Activated CD8-positive, alpha-beta T cell treated with anti-CD3 and anti-CD28 coated beads for 36 hours (primary cell): ENCODE results near the gene ASTN2. TPM values are rescaled to one million over a fixed set of nuclear protein-coding genes. Genes with fewer than 3 reads are reported as not detected.

ENCODE experiments used
- ATAC-seq: fragments of 200-7000 bp; cut with Tn5 transposase; one replicate; pipeline ENCODE4 v1.10.0; 2021; ENCODE audit warnings: mild to moderate bottlenecking, moderate library complexity
- CTCF ChIA-PET: fragments of 350-600 bp; sonication (Branson Sonifier 250); formaldehyde crosslinking; loops from one replicate; lab custom pipeline; 2021; ENCODE audit warnings: antibody characterized with exemption; lab: Charles Lee
- POLR2A ChIA-PET: fragments of 350-600 bp; sonication (Branson Sonifier 250); formaldehyde crosslinking; loops from one replicate; lab custom pipeline; 2021; ENCODE audit warnings: antibody characterized with exemption; lab: Charles Lee
- DNase-seq: peaks from one replicate; pipeline ENCODE4 v3.0.0-alpha.2; 2020
- H3K27ac Mint-ChIP-seq: one replicate; pipeline ENCODE4 v1.8.0; 2021; ENCODE audit warnings: mild to moderate bottlenecking, mixed read lengths
- H3K27me3 Mint-ChIP-seq: one replicate; pipeline ENCODE4 v1.8.0; 2021; ENCODE audit warnings: mixed read lengths
- H3K36me3 Mint-ChIP-seq: one replicate; pipeline ENCODE4 v1.8.0; 2021; ENCODE audit warnings: low read depth, mixed read lengths
- H3K4me1 Mint-ChIP-seq: one replicate; pipeline ENCODE4 v1.8.0; 2021; ENCODE audit warnings: low read depth, mixed read lengths
- H3K4me3 Mint-ChIP-seq: one replicate; pipeline ENCODE4 v1.8.0; 2021; ENCODE audit warnings: mild to moderate bottlenecking, moderate library complexity, mixed read lengths
- H3K9me3 Mint-ChIP-seq: one replicate; pipeline ENCODE4 v1.8.0; 2021; ENCODE audit warnings: mixed read lengths
- intact Hi-C: fragments of 100-400 bp; cut with micrococcal nuclease; formaldehyde crosslinking; loops from one replicate; pipeline ENCODE4 v1.10.0; 2022
- total RNA-seq, 2 experiments: library from RNA; stranded (reverse); gene quantifications; one replicate each; pipeline ENCODE4 v1.2.3, GENCODE V29; 2021
- TF ChIP-seq, protein P1 (sequence below): fragments of 200-600 bp; IDR thresholded peaks from one replicate; pipeline ENCODE4 v1.8.0; 2022; ENCODE audit warnings: antibody characterized with exemption, mild to moderate bottlenecking

ASTN2 gene
- total RNA-seq, 2 experiments from 2014 or later, result 5.2 to 5.7 TPM

DNA sequence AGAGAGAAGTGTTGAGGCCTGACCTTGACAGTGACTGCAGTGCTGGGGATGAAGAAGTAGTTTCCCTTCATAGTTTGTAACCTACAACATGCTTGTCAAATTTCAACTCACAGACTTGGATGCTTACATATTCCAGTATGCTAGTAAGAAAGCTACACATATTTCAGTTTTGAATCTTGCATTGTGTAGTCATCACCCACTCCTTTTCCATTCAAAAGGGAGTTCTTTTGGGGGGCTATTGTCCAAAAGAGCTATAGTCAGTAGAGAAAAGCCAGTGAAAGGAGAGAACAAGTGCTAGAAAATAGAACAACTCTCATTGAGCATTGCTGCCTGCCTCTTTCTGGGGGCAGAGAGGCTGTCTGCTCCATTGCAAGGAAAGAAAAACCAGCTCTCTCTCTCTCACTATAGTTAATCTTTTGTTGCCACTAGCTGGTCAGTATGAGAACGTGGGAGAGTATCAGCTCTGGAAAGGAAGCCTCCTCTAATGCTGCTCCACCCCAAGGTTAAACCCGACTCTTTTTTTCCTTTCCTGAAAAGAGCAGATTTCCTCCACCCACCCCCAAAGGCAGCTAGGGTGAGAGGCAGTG, 7.3 kb downstream of the ASTN2 start:
- DNase-seq, result no peak
- ChIA-PET POLR2A (no interaction called here), CTCF (no interaction called here)
- Mint-ChIP-seq H3K27ac (no peak overlapping the region), H3K4me1 (no peaks in the 10 kb centered on the region), H3K27me3 (peaks cover 20% of the 10 kb centered on the region), H3K4me3 (no peak overlapping the region), H3K9me3 (no peaks in the 10 kb centered on the region), H3K36me3 (no peaks in the 10 kb centered on the region)
- TF ChIP-seq, protein P1, sequence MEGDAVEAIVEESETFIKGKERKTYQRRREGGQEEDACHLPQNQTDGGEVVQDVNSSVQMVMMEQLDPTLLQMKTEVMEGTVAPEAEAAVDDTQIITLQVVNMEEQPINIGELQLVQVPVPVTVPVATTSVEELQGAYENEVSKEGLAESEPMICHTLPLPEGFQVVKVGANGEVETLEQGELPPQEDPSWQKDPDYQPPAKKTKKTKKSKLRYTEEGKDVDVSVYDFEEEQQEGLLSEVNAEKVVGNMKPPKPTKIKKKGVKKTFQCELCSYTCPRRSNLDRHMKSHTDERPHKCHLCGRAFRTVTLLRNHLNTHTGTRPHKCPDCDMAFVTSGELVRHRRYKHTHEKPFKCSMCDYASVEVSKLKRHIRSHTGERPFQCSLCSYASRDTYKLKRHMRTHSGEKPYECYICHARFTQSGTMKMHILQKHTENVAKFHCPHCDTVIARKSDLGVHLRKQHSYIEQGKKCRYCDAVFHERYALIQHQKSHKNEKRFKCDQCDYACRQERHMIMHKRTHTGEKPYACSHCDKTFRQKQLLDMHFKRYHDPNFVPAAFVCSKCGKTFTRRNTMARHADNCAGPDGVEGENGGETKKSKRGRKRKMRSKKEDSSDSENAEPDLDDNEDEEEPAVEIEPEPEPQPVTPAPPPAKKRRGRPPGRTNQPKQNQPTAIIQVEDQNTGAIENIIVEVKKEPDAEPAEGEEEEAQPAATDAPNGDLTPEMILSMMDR, result no peak
- ATAC-seq, result no peak
- intact Hi-C loops, result no loop called here

DNA sequence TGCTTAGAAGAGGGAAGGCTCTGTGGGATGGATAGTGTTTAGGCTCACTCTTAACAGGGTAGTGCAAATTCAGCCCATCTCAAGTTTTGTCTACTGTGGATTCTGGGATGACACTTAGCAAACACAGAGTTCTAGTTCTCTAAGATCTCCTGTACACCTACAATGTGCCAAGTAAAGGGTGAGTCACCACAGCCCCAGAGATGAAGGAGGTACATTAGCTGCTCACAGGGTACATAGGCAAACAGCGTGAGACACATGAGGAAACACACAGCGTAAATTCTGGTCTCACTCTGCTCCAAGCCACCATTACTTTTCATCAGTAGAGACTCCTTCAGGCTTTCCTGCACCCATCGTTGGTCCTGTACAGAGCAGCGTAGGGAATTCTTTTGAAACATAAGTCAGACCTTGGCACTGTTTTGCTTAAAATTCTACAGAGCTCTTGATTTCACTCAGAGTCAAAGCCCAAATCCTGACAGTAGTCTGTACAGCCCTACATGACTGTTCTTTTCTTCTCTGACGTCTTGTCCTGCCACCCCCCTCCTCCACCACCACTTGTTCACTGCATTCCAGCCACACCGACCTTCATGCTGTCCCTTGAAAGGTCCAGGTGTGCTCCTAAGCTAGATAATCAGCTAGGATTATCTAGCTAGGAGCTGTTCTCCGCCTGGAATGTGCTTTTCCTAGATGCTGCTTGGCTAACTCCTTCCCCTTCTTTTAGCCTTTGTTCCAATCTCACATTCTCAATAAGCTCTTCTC, 8.7 kb downstream of the ASTN2 start:
- no peak overlapping the region for H3K27ac Mint-ChIP-seq
- TF ChIP-seq, protein P1, result no peak
- no peaks in the 10 kb centered on the region for H3K9me3 Mint-ChIP-seq
- peaks cover 7% of the 10 kb centered on the region for H3K27me3 Mint-ChIP-seq
- no peak for ATAC-seq
- no peaks in the 10 kb centered on the region for H3K36me3 Mint-ChIP-seq
- CTCF ChIA-PET, result no interaction called here
- H3K4me3 Mint-ChIP-seq, result no peak overlapping the region
- H3K4me1 Mint-ChIP-seq, result no peaks in the 10 kb centered on the region
- intact Hi-C loops, result no loop called here
- POLR2A ChIA-PET, result no interaction called here
- DNase-seq, result no peak

GRCh38 chr9:117403848-117404247, 11.0 kb downstream of the ASTN2 start:
- TF ChIP-seq, protein P1, result no peak
- DNase-seq (no peak), ATAC-seq (no peak)
- Mint-ChIP-seq H3K36me3 (no peaks in the 10 kb centered on the region), H3K4me1 (no peaks in the 10 kb centered on the region), H3K4me3 (no peak overlapping the region), H3K27me3 (peaks cover 4% of the 10 kb centered on the region), H3K27ac (no peak overlapping the region), H3K9me3 (no peaks in the 10 kb centered on the region)
- ChIA-PET CTCF (no interaction called here), POLR2A (interaction anchor here (1.4 kb wide), 1 partner anchor 10 kb away, joined by 3 read pairs; no protein-coding TSS in a partner anchor)
- intact Hi-C loops, result no loop called here

DNA sequence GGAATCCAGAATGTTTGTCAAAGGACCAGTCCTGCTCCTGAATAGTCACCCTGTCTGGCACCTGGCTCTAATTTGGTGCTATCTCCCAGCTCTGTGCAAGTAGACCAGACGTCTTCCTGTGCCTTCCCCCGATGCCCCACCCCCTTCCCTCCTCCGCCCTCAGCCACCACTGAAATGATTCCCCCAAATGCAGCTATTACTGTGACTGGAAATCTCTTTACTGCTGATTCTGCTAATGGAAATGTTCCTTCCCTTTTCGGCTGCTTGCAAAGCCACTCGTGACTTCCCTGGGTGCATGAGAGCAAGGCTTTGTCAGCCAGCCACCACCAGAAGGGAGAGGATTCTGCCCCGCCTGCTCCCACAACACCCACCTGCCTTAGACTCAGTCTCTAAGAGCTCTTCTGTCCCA, 11.4 kb downstream of the ASTN2 start:
- Mint-ChIP-seq H3K27ac (no peak overlapping the region), H3K9me3 (no peaks in the 10 kb centered on the region), H3K36me3 (no peaks in the 10 kb centered on the region), H3K27me3 (peaks cover 1% of the 10 kb centered on the region), H3K4me1 (no peaks in the 10 kb centered on the region), H3K4me3 (no peak overlapping the region)
- POLR2A ChIA-PET, result no interaction called here
- CTCF ChIA-PET, result no interaction called here
- ATAC-seq (no peak), DNase-seq (no peak)
- intact Hi-C loops, result no loop called here
- TF ChIP-seq, protein P1, result no peak

- Mint-ChIP-seq H3K4me1 (no peaks in the 10 kb centered on the region), H3K36me3 (no peaks in the 10 kb centered on the region), H3K4me3 (no peak overlapping the region), H3K27me3 (no peaks in the 10 kb centered on the region), H3K9me3 (no peaks in the 10 kb centered on the region), H3K27ac (no peak overlapping the region)
- ATAC-seq (no peak), DNase-seq (no peak)
- ChIA-PET POLR2A (no interaction called here), CTCF (no interaction called here)
- intact Hi-C loops, result no loop called here
- TF ChIP-seq, protein P1, result no peak
Measured at GRCh38 chr9:117400171-117400570, 14.7 kb downstream of the ASTN2 start.
